Medulla oblongata (tissue), 1 donor: ENCODE results near the gene HOMER3.
"Not testable (repeated sequence)": the region's sequence is repeated elsewhere in the genome, so short reads cannot be mapped to it uniquely, and the experiment has no call there.

Experiments used
- DNase-seq: peaks from one replicate; pipeline ENCODE4 v3.0.0-alpha.2; 2015; ENCODE audit errors: extremely low spot score

Gene HOMER3

GRCh38 chr19:18954094-18954493 lies 13.1 kb upstream of the HOMER3 start:
- no peak for DNase-seq

- DNase-seq, result not testable (repeated sequence)
Observed at GRCh38 chr19:18952364-18953003, 11.5 kb upstream of the HOMER3 start.

- DNase-seq, result no peak
Observed at GRCh38 chr19:18951721-18952281, 10.8 kb upstream of the HOMER3 start.

- no peak for DNase-seq
Observed at GRCh38 chr19:18949858-18950257, 8.8 kb upstream of the HOMER3 start.

- DNase-seq, result no peak
Observed at GRCh38 chr19:18948976-18949356, 7.9 kb upstream of the HOMER3 start.

- DNase-seq, result no peak
Observed at GRCh38 chr19:18948075-18948975, 7.3 kb upstream of the HOMER3 start.

- DNase-seq, result no peak
Observed at GRCh38 chr19:18946918-18947317, 5.9 kb upstream of the HOMER3 start.

- DNase-seq, result no peak
Observed at GRCh38 chr19:18946335-18946734, 5.3 kb upstream of the HOMER3 start.

- DNase-seq, result no peak
Observed at GRCh38 chr19:18945297-18945696, 4.3 kb upstream of the HOMER3 start.

- peak; percentile 19 for DNase-seq
Observed at GRCh38 chr19:18943465-18943864, 2.4 kb upstream of the HOMER3 start.

GRCh38 chr19:18942692-18943091 lies 1.7 kb upstream of the HOMER3 start:
- no peak for DNase-seq

GRCh38 chr19:18941628-18942354 lies 774 bp upstream of the HOMER3 start:
- DNase-seq, result peak; percentile 24

- peak; percentile 78 for DNase-seq
Observed at GRCh38 chr19:18939922-18940768, 872 bp downstream of the HOMER3 start.

GRCh38 chr19:18939163-18939562 lies 1.9 kb downstream of the HOMER3 start:
- no peak for DNase-seq

GRCh38 chr19:18933297-18933696 lies 7.7 kb downstream of the HOMER3 start:
- DNase-seq, result no peak

- peak; percentile 49 for DNase-seq
Observed at GRCh38 chr19:18932216-18932841, 8.7 kb downstream of the HOMER3 start.

- DNase-seq, result no peak
Observed at GRCh38 chr19:18931316-18932162, 9.5 kb downstream of the HOMER3 start.

GRCh38 chr19:18929311-18929710 lies 11.7 kb downstream of the HOMER3 start:
- no peak for DNase-seq

GRCh38 chr19:18928018-18928805 lies 12.8 kb downstream of the HOMER3 start:
- DNase-seq, result no peak
